GM10266 (cell line): Measurements from ENCODE around the gene FANCC.

ENCODE experiments used
- DNase-seq: peaks from one replicate; pipeline ENCODE4 v3.0.0; 2012; ENCODE audit errors: extremely low spot score
- TF ChIP-seq, protein P1 (sequence below): IDR thresholded peaks from 2 replicates; pipeline ENCODE4 v1.5.1; 2012; ENCODE audit warnings: mild to moderate bottlenecking, low read depth; ENCODE audit not compliant: control insufficient read depth, insufficient read depth; ENCODE audit errors: missing control alignments

Gene FANCC

DNA sequence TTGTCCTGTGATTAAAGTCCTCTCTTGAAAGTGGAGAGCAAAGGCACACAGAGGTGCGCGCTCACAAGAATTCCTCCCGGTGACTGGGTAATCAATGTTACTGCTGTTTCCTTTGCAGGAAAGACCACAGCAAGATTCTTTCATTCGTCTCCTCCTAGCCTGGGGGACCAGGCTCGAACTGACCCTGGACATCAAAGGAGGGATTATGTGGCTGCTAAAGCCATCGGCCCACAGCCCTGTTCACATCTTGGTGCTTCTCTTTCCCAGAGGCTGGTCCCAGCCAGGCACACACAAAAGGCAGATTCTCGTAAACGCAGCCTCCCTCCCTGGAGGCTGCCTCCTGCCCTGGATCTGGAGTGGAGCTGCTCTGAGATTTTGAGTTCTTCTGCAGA, 230.9 kb downstream of the FANCC start:
- TF ChIP-seq, protein P1, sequence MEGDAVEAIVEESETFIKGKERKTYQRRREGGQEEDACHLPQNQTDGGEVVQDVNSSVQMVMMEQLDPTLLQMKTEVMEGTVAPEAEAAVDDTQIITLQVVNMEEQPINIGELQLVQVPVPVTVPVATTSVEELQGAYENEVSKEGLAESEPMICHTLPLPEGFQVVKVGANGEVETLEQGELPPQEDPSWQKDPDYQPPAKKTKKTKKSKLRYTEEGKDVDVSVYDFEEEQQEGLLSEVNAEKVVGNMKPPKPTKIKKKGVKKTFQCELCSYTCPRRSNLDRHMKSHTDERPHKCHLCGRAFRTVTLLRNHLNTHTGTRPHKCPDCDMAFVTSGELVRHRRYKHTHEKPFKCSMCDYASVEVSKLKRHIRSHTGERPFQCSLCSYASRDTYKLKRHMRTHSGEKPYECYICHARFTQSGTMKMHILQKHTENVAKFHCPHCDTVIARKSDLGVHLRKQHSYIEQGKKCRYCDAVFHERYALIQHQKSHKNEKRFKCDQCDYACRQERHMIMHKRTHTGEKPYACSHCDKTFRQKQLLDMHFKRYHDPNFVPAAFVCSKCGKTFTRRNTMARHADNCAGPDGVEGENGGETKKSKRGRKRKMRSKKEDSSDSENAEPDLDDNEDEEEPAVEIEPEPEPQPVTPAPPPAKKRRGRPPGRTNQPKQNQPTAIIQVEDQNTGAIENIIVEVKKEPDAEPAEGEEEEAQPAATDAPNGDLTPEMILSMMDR, result no peak
- DNase-seq, result no peak

DNA sequence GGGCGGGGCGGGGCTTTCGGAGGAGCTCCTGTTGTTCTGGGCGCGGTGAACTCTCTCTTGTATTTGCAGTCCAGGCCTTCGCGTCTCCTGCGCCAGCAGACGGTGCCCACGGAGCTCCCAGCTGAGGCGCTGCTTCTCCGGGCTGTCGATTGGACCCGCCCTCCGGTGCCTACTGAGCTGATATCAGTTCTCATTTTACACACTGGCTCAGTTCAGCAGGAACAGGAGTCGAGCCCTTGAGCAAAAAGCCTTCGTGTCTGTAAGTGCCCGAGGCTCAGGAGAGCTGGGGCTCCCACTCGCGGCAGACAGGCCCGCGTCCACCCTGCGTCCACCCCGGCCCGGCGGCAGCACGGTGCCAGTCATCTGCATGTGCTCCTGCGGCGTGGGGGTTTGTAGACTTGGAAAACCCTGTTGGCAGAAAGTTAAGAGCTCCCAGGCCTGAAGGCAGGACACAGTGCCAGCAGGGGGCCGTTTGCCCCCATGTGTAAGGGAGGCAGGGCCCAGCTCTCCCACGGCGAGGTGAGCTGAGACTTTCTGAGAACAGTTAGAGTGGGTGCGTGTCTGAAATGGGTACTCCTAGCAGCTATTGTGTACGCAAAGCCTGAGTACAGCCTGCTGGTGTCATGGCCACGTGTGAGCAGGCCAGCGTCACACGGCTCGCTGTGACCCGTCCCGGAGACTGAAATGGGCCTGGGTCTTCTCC, 231.5 kb downstream of the FANCC start:
- no peak for DNase-seq
- TF ChIP-seq, protein P1, result no peak

DNA sequence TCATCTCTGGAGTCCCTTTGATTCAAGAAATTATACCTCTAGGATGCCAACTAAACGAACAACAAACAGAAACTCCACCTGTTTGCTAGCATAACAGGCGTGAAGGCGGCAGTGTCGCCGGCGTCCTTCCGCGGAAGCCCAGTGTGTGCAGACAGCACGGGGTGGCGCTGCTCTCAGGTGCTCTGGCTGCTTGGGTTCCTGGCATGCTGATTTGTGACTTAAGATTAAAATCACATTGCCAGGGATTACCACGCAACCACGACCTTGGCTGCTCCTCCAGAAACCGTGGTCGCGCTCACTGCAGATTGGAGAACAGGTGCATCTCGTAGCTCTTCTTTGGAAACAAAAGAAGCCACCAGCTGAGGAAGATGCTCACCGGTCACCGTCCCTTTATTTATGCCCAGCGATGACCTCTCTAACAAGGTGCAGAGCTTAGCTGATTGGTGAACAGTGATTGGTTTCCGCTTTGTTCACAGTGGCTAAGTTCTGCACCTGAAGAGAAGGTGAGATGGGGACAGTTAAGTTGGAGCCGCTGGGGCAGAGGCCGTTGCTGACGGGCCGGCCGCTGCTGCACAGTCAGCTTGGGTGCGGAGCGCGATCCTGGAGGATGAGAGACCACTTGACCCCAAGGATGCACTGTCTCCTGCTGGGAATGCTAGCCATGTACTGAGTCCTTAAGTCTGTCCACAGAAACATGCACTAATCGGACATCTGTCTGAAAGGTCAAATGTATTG, 232.3 kb downstream of the FANCC start:
- no peak for DNase-seq
- TF ChIP-seq, protein P1, result no peak

DNA sequence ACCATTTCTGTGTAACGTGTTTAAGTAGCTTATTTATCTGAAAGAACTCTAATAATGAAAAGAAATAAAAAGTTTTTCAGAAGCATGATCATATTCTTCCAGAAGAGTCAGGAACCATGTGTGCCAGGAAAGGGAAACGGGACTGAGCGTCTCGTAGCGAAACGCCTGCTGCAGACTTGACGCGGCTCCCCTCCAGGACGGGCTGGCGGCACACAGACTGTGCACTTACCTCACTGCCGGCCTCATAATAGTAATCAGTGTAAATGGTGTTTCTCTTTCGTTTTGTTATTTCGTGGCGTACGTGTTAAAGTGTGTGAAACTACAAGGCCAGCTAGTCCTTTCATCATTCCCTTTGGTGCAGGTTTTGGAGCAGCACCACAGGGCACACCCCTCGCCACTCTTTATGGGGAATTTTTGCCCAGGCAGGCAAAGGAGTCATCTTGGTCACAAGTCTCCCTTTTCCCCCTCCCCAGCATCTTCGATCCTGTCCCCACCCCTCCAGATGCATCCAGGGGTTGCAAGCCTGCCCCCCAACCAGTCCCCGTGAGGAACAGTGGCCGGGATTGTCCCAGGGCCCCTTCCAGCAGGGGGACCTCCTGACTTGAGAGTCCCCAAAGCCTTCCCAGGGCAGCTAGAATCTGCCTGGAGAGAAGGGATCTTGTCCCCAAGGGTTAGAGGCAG, 233.1 kb downstream of the FANCC start:
- DNase-seq, result no peak
- TF ChIP-seq, protein P1, result no peak

DNA sequence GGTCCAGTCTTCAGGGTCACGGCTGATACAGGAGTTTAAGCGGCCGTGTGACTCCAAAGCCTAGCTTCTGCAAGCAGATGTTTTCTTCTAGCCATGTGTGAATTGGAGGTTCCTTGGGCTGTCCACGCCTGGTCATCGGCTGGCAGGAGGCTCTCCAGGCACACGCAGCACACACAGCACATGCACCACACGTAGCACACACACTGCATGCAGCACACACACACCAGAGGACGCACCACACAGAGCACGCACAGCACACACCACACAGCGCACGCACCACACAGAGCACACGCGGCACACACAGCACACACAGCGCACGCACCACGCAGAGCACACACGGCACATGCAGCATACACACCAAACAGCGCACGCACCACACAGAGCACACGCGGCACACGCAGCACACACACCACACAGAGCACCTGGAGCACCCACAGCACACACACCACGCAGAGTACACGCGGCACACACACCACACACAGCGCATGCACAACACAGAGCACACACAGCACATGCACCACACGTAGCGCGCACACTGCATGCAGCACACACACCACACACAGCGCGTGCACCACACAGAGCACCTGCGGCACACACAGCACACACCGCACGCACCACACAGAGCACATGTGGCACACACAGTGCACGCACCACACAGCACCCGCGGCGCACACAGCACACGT, 234.3 kb downstream of the FANCC start:
- TF ChIP-seq, protein P1, result no peak
- no peak for DNase-seq

DNA sequence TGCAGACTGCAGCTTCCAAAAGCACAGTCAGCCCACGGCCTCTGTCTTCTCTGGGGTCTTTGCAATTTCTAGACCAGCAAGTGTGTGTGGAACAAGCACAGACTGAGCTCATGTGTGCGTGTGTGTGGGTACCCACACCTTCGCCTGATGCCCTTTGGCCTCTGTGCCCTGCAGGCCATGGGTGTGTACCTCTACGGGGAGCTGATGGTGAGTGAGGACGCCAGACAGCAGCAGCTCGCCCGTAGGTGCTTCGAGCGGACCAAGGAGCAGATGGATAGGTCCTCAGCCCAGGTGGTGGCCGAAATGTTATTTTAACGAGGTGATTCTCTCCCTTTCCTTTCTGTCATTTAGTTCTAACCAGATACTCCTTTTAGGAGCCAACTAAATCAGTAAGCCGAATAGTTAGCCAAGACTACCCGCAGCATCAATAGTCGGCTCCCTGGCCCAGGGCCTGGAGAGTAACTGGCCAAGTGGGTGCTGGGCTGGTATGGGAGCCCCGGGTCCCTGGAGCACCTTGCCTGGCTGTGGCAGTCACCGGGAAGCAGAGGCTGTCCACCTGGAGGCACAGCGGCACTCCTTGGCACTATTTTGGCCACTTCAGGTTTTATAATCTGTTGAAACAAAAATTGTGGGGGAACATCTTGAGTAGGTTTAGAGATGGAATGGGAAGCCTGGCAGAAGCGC, 235.0 kb downstream of the FANCC start:
- no peak for DNase-seq
- TF ChIP-seq, protein P1, result no peak
